ENCODE results near the gene ZNF19. TPM values are rescaled to one million over a fixed set of nuclear protein-coding genes. Genes with fewer than 3 reads are reported as not detected.

Gene ZNF19
- total and polyA plus RNA-seq, 9 of the 15 experiments (the other 6 are each of a cell fraction or from before 2014, with no cell fraction given) = 1.2 to 2.8 (median 1.8) TPM

- TF ChIP-seq ZNF444 (CRISPR knock-in tag; IDR thresholded peaks at IDR 0.05) (no peak), ZFP1 (CRISPR knock-in tag; IDR thresholded peaks at IDR 0.05) (no peak), RFX7 (CRISPR knock-in tag; IDR thresholded peaks at IDR 0.05) (no peak), GATA2 (CRISPR knock-in tag; IDR thresholded peaks at IDR 0.05) (no peak), USF1 (CRISPR knock-in tag; IDR thresholded peaks at IDR 0.05) (peak; percentile 20; the same call in 1 of the 2 replicates), ZBTB40 (IDR thresholded peaks at IDR 0.05) (peak; percentile 96), ZBTB40 (CRISPR knock-in tag; IDR thresholded peaks at IDR 0.05) (no peak), KDM1A (IDR thresholded peaks at IDR 0.05) (no peak), FOXA3 (CRISPR knock-in tag; conservative IDR thresholded peaks at IDR 0.05 in 1 of 2, IDR thresholded peaks at IDR 0.05 in 1 of 2) (peak in 1 of 2 experiments; percentile 45; a peak in 1 of 4 replicates), ATF7 (IDR thresholded peaks at IDR 0.05) (peak; percentile 78), ZNF121 (CRISPR knock-in tag; conservative IDR thresholded peaks at IDR 0.05) (no peak; the same call in 1 of the 2 replicates), XRCC5 (IDR thresholded peaks at IDR 0.05; ENCODE audit: low read depth, low read length) (peak; percentile 54; the same call in 1 of the 2 replicates), CTBP1 (IDR thresholded peaks at IDR 0.05; ENCODE audit: borderline replicate concordance) (peak; percentile 75; the same call in 1 of the 2 replicates), IRF2 (CRISPR knock-in tag; IDR thresholded peaks at IDR 0.05) (peak; percentile 65; the same call in 1 of the 2 replicates), CLOCK (CRISPR knock-in tag; IDR thresholded peaks at IDR 0.05; ENCODE audit: borderline replicate concordance) (no peak)
Observed at GRCh38 chr16:71461686-71462648, 27.2 kb downstream of the ZNF19 start, which contains the start of gene ZNF23 (continued).
